AG10803 (cell line): ENCODE measurements around the gene BRD4.
A peak's percentile ranks its signal among the peaks of the same experiment; 100 is the strongest.

Experiments
- DNase-seq: peaks from one replicate; pipeline ENCODE4 v3.0.0; 2010; ENCODE audit warnings: low read depth
- H3K4me3 ChIP-seq: 2 replicates; pipeline ENCODE4 v1.5.1; 2011; ENCODE audit warnings: mild to moderate bottlenecking, low read length, control low read depth
- TF ChIP-seq, protein P1 (sequence below): conservative IDR thresholded peaks from 2 replicates; pipeline ENCODE4 v1.5.1; 2011; ENCODE audit warnings: mild to moderate bottlenecking, low read length, control low read depth, inconsistent platforms

BRD4 gene

GRCh38 chr19:15201374-15202023, 130.8 kb downstream of the BRD4 start:
- DNase-seq, result no peak
- peak overlapping the region; percentile 54 for H3K4me3 ChIP-seq
- TF ChIP-seq, protein P1, sequence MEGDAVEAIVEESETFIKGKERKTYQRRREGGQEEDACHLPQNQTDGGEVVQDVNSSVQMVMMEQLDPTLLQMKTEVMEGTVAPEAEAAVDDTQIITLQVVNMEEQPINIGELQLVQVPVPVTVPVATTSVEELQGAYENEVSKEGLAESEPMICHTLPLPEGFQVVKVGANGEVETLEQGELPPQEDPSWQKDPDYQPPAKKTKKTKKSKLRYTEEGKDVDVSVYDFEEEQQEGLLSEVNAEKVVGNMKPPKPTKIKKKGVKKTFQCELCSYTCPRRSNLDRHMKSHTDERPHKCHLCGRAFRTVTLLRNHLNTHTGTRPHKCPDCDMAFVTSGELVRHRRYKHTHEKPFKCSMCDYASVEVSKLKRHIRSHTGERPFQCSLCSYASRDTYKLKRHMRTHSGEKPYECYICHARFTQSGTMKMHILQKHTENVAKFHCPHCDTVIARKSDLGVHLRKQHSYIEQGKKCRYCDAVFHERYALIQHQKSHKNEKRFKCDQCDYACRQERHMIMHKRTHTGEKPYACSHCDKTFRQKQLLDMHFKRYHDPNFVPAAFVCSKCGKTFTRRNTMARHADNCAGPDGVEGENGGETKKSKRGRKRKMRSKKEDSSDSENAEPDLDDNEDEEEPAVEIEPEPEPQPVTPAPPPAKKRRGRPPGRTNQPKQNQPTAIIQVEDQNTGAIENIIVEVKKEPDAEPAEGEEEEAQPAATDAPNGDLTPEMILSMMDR, result no peak

DNA sequence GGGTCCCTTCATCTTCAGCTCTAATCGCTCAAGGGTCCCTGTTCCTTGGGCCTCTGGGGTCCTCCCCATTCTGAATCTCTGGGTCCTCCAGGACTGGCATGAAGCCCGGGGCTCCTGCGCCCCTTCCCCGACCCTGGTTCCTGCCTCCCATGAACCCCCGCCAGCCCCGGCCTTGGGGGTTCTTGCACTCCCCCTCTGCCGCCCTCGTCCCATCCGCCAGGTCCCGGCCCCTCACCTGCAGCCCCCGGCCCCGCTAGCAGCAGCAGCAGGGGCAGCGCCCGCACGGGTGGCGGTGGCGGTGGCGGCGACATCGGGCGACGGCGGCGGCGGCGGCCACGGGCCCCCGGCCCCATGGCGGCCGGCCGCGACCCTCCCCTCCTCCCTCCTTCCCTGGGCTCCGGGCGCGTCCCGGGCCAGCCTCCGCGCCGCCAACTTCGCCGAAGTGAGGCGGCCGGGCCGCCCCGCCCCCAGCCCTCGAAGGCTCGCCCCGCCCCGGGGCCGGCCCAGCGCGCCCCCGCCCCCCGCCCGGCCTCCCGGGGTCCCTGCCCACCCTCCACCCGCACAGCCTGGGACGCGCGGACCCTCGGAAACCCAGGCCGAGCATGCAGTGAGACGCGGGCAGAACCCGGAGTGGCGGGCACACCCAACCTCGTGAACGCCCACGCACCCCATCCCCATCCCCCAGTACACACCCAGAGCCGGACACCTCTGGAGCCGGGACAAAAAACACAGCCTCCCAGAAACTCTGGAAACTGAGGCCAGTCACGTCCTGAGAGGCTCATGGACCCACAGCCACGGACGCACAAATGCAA, 131.6 kb downstream of the BRD4 start, which contains the start of gene NOTCH3:
Gene NOTCH3 (minus strand): TSS at position 443 of the 812 bp plus-strand sequence. CDS start 90 bp downstream, at position 353.
- peak within 1 kb of the TSS; percentile 76 for H3K4me3 ChIP-seq
- DNase-seq, result no peak

GRCh38 chr19:15199661-15200552, 132.4 kb downstream of the BRD4 start:
- H3K4me3 ChIP-seq, result peak overlapping the region; percentile 76
- TF ChIP-seq, protein P1, result no peak
- DNase-seq, result peak; percentile 30

More for the DNA sequence above, 131.6 kb downstream of the BRD4 start, which contains the start of gene NOTCH3:
- TF ChIP-seq, protein P1, result no peak

- TF ChIP-seq, protein P1, result no peak
- H3K4me3 ChIP-seq, result no peak overlapping the region
- DNase-seq, result no peak
These were observed 133.2 kb downstream of the BRD4 start for GRCh38 chr19:15198951-15199660.

- TF ChIP-seq, protein P1, result no peak
- DNase-seq, result no peak
- no peak overlapping the region for H3K4me3 ChIP-seq
These were observed 134.4 kb downstream of the BRD4 start for GRCh38 chr19:15197942-15198341.

DNA sequence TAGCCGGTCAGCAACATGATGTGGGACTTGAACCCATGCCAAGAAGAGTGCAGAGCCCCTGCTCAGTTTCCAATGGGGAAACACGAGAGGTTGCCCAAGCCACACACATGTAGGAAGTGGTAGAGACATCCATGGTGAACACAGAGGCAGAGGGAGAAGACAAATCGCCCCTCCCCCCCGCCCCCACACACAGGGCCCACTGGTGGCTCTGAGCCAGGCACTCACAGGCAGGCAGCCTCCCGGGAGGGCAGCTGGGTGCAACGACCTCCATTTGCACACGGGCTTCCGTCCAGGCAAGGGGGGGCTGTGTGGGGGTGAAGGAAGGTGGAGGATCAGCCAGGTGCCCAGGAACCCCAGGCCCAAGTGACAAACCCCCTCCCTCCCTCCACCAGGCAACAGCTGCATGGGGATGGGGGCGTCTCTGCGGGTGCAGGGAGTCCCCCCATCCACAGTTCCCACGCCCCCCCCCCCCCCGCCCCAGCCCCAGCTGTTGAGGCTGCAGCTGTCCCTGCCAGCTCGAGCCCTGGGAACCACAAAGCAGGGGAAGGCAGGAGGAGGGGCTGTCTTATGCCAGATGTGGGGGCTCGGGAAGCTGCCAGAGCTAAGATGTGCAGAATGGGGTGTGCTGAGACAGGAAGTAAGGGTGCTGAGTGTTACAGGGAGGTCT, 134.9 kb downstream of the BRD4 start:
- TF ChIP-seq, protein P1, result no peak
- DNase-seq, result peak; percentile 40
- no peak overlapping the region for H3K4me3 ChIP-seq
